ENCODE data around the gene AGPS. TPM values are rescaled to one million over a fixed set of nuclear protein-coding genes. Genes with fewer than 3 reads are reported as not detected.
A peak's percentile ranks its signal among the peaks of the same experiment; 100 is the strongest.

The AGPS gene
- total and polyA plus RNA-seq, 4 experiments from 2014 or later, result 13.8 to 29.7 (median 22.9) TPM

DNA sequence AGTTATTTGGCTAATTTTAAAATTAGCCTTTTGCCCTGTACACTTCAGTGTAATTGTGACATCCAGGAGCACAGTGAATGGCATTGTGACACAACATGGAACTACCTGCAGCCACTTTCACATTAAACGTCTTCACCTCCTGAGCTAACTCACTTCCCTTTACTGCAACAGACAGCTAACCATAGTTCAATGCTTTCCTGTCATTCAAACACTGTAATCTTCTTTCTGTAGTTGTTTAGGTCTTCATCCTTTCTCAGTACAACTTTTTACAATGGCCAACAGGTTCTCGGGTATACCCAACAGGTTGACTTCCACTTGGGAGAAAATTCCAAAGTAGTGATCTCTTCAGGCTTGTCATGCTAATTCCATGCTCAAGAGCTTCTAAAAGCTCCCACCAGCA lies 8.6 kb upstream of the AGPS start:
- Mint-ChIP-seq H3K36me3 (peaks cover 8 to 18% of the 10 kb centered on the region in 2 donors), H3K9me3 (no peaks in the 10 kb centered on the region), H3K4me3 (no peak overlapping the region), H3K27ac (no peak overlapping the region), H3K27me3 (no peaks in the 10 kb centered on the region), H3K4me1 (no peaks in the 10 kb centered on the region)
- no peak overlapping the region for H3K4me3 ChIP-seq (ENCODE audit: low read length in 2 of 2)
- ChIA-PET CTCF (ENCODE audit: partially characterized antibody) (interaction anchor here (1.3 to 1.7 kb wide), 2 partner anchors 9 to 10 kb away, joined by 4 to 5 read pairs; partner anchors contain the start of gene AGPS), POLR2A (ENCODE audit: partially characterized antibody) (no interaction called here)
- no peak for DNase-seq
- no peak overlapping the region for H3K27ac ChIP-seq (ENCODE audit: low read depth, low read length)
- H3K36me3 ChIP-seq (ENCODE audit: insufficient read depth, low read length), result no peaks in the 10 kb centered on the region
- no peaks in the 10 kb centered on the region for H3K9me3 ChIP-seq (ENCODE audit: control insufficient read depth in 1 of 2, low read length in 2 of 2)
- no peaks in the 10 kb centered on the region for H3K27me3 ChIP-seq (ENCODE audit: insufficient read depth, low read length)
- H3K4me1 ChIP-seq (ENCODE audit: insufficient read depth, low read length), result no peaks in the 10 kb centered on the region
- intact Hi-C loops (cut with micrococcal nuclease), result loop anchor here (2.0 kb wide), 1 partner anchor 39 kb away; no protein-coding TSS in a partner anchor

DNA sequence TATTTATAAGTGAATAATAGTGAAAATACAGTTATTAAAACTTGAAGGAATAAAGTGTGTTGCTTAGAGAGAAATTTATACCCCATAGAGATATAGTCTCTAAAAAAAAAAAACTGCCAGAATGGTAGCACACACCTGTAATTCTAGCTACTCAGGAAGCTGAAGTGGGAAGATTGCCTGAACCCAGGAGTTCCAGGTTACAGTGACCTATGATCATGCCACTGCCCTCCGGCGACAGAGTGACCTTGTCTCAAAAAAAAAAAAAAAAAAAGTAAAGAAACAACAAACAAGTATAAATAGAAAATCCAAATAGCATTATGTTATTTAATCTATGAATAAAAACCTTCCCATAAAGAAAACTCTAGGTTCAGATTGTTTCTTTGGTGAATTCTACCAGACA lies 7.4 kb upstream of the AGPS start:
- Histone ChIP-seq H3K4me1 (ENCODE audit: insufficient read depth, low read length) (no peaks in the 10 kb centered on the region), H3K36me3 (ENCODE audit: insufficient read depth, low read length) (no peaks in the 10 kb centered on the region), H3K27me3 (ENCODE audit: insufficient read depth, low read length) (no peaks in the 10 kb centered on the region), H3K9me3 (ENCODE audit: control insufficient read depth in 1 of 2, low read length in 2 of 2) (no peaks in the 10 kb centered on the region), H3K4me3 (ENCODE audit: low read length in 2 of 2) (no peak overlapping the region), H3K27ac (ENCODE audit: low read depth, low read length) (no peak overlapping the region)
- Mint-ChIP-seq H3K9me3 (no peaks in the 10 kb centered on the region), H3K27ac (no peak overlapping the region), H3K4me3 (no peak overlapping the region), H3K4me1 (peaks cover 0 to 5% (median 1%) of the 10 kb centered on the region in 4 donors), H3K27me3 (no peaks in the 10 kb centered on the region), H3K36me3 (peaks cover 7 to 23% of the 10 kb centered on the region in 2 donors)
- DNase-seq, result no peak
- ChIA-PET CTCF (ENCODE audit: partially characterized antibody) (interaction anchor here (1.7 kb wide), 1 partner anchor 9 kb away, joined by 5 read pairs; no protein-coding TSS in a partner anchor), POLR2A (ENCODE audit: partially characterized antibody) (no interaction called here)
- intact Hi-C loops (cut with micrococcal nuclease), result no loop called here

DNA sequence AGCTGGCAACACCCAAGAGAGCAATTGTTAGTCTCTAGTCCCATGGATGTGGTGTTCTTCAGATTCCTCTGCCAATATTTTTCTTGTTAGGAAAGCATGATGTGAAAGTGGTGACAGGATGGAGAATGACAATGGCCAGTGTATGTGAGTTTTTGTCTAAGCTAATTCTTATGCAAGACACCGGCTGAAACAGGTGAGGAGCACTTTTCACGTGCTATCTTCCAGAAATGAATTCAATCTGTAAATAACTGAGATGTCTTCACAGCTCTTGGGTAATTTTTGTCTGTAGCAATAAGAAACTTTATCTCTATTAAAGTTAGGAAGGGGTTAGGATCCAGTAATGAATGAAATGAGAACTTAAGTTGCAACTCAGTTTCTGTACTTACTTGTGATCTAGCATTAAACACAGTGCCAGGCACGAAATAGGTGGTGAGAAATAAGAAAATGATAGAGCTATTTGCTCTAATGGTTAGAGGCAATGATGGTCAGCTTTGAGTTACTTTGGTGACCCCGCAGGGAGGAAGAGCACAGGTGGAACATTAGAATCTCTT lies 676 bp upstream of the AGPS start:
- H3K4me1 ChIP-seq (ENCODE audit: insufficient read depth, low read length), result peaks cover 41% of the 10 kb centered on the region
- ChIA-PET CTCF (ENCODE audit: partially characterized antibody) (interaction anchor here (0.9 to 3.9 kb wide), 9 partner anchors 8 to 244 kb away, joined by 3 to 23 read pairs (median 7); partner anchors contain the start of gene NFE2L2), POLR2A (ENCODE audit: partially characterized antibody) (interaction anchor here (0.7 to 6.3 kb wide), 13 partner anchors 10 to 1059 kb away, joined by 3 to 55 read pairs (median 4); partner anchors contain the start of genes HNRNPA3, NFE2L2, PJVK and PRKRA)
- H3K36me3 ChIP-seq (ENCODE audit: insufficient read depth, low read length), result no peaks in the 10 kb centered on the region
- no peak for DNase-seq
- no peaks in the 10 kb centered on the region for H3K27me3 ChIP-seq (ENCODE audit: insufficient read depth, low read length)
- H3K4me3 Mint-ChIP-seq, result peak overlapping the region; percentile 92 to 98 (median 94)
- H3K4me1 Mint-ChIP-seq, result peaks cover 40 to 56% (median 47%) of the 10 kb centered on the region in 4 donors
- intact Hi-C loops (cut with micrococcal nuclease), result loop anchor here (1.0 to 5.0 kb wide), 2 partner anchors 130 to 161 kb away; partner anchors contain the start of gene NFE2L2
- H3K27ac ChIP-seq (ENCODE audit: low read depth, low read length), result peak overlapping the region; percentile 56
- peaks cover 6 to 13% of the 10 kb centered on the region in 2 donors for H3K36me3 Mint-ChIP-seq
- H3K9me3 Mint-ChIP-seq, result no peaks in the 10 kb centered on the region
- H3K27ac Mint-ChIP-seq, result peak overlapping the region; percentile 79 to 94 (median 91)
- no peaks in the 10 kb centered on the region for H3K9me3 ChIP-seq (ENCODE audit: control insufficient read depth in 1 of 2, low read length in 2 of 2)
- peak overlapping the region; percentile 78 for H3K4me3 ChIP-seq (ENCODE audit: low read length in 2 of 2)
- no peaks in the 10 kb centered on the region for H3K27me3 Mint-ChIP-seq

DNA sequence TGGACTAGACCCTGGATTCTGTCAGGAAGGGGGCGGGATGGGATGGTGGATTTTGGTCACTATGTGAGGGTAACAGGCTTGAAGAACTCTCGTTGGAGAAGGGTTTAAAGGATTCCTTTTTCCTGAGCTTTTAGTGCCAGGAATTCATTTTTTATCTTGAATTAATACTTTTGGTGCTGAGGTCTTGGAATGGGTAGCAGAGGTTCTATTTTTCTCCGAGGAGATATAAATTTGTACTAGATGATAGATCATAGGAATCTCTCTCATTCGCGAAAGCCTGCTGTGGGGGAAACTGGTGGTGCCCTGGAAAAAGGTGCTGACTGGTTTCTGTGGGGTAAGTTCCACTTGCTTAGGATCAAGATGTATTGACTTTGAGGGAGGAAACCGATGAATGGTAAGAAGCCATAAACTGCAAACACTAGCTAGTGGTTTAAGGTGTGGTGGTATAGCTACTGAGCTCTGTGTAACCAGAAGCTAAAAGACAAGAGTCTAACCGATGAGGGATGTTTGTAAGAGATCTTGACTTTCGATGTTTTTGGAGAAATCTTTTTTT lies 706 bp downstream of the AGPS start:
- H3K27ac Mint-ChIP-seq, result peak overlapping the region; percentile 79 to 93 (median 92)
- peak overlapping the region; percentile 56 for H3K27ac ChIP-seq (ENCODE audit: low read depth, low read length)
- DNase-seq, result peak in 4 of 5 donors; percentile 6 to 28 (median 16)
- H3K36me3 ChIP-seq (ENCODE audit: insufficient read depth, low read length), result no peaks in the 10 kb centered on the region
- H3K9me3 Mint-ChIP-seq, result no peaks in the 10 kb centered on the region
- no peaks in the 10 kb centered on the region for H3K27me3 Mint-ChIP-seq
- H3K36me3 Mint-ChIP-seq, result peaks cover 7 to 17% of the 10 kb centered on the region in 2 donors
- ChIA-PET POLR2A (ENCODE audit: partially characterized antibody) (interaction anchor here (0.6 to 6.3 kb wide), 9 partner anchors 54 to 1392 kb away, joined by 3 to 55 read pairs (median 4); partner anchors contain the start of genes HNRNPA3 and NFE2L2), CTCF (ENCODE audit: partially characterized antibody) (interaction anchor here (1.2 to 3.9 kb wide), 11 partner anchors 9 to 244 kb away, joined by 3 to 23 read pairs (median 5); partner anchors contain the start of gene NFE2L2)
- H3K4me1 Mint-ChIP-seq, result peaks cover 52 to 70% (median 59%) of the 10 kb centered on the region in 4 donors
- no peaks in the 10 kb centered on the region for H3K27me3 ChIP-seq (ENCODE audit: insufficient read depth, low read length)
- peak overlapping the region; percentile 27 to 78 for H3K4me3 ChIP-seq (ENCODE audit: low read length in 2 of 2)
- H3K4me3 Mint-ChIP-seq, result peak overlapping the region; percentile 92 to 98 (median 94)
- H3K9me3 ChIP-seq (ENCODE audit: control insufficient read depth in 1 of 2, low read length in 2 of 2), result no peaks in the 10 kb centered on the region
- H3K4me1 ChIP-seq (ENCODE audit: insufficient read depth, low read length), result peaks cover 53% of the 10 kb centered on the region
- intact Hi-C loops (cut with micrococcal nuclease), result loop anchor here (5.0 kb wide), 1 partner anchor 131 kb away; the partner anchor contains the start of gene NFE2L2

DNA sequence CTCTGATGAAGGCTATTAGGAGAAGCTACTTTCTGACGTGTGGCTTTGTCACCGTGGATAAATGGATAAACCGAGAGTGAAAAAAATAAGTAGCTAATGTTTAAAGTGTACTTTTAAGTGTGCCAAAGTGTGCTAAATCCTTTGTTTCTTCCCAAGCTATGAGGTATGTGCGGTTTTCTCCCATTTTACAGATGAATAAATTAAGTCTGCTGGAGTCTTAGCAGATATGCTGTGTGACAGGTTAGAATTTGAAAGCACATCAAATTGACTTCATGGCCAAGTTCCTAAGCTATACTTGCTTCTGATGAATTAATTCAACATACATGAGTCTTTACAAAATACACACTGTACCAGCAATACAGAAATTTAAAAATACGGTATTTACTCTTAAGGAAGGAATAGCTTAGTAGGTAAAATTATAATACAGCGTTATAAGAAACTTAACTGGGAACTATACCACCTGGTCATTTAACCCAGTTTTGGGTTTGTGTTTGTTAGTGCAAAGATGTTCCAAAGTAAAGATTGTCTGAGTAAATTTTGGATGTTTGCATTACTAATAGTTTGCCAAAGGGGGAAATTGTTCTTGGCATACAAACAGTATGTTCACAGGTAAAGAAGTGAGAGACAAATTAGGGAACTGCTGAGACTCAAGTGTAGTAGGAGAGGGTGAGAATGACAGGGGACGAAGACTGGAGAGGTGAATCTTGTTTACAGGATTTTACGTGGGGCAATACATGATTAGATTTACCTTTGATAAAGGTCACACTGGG lies 1.4 kb downstream of the AGPS start:
- intact Hi-C loops (cut with micrococcal nuclease), result loop anchor here (5.0 kb wide), 1 partner anchor 132 kb away; the partner anchor contains the start of gene NFE2L2
- peaks cover 7 to 17% of the 10 kb centered on the region in 2 donors for H3K36me3 Mint-ChIP-seq
- H3K27me3 Mint-ChIP-seq, result no peaks in the 10 kb centered on the region
- H3K27ac ChIP-seq (ENCODE audit: low read depth, low read length), result no peak overlapping the region
- no peaks in the 10 kb centered on the region for H3K9me3 Mint-ChIP-seq
- H3K36me3 ChIP-seq (ENCODE audit: insufficient read depth, low read length), result no peaks in the 10 kb centered on the region
- H3K4me3 Mint-ChIP-seq, result peak overlapping the region; percentile 92 to 98 (median 94)
- H3K9me3 ChIP-seq (ENCODE audit: control insufficient read depth in 1 of 2, low read length in 2 of 2), result no peaks in the 10 kb centered on the region
- CTCF ChIA-PET (ENCODE audit: partially characterized antibody), result interaction anchor here (1.2 to 3.9 kb wide), 9 partner anchors 9 to 245 kb away, joined by 3 to 23 read pairs (median 5); partner anchors contain the start of gene NFE2L2
- H3K4me3 ChIP-seq (ENCODE audit: low read length in 2 of 2), result no peak overlapping the region
- POLR2A ChIA-PET (ENCODE audit: partially characterized antibody), result interaction anchor here (0.7 to 6.3 kb wide), 6 partner anchors 84 to 1021 kb away, joined by 3 to 55 read pairs (median 4); partner anchors contain the start of gene NFE2L2
- peaks cover 58 to 77% (median 65%) of the 10 kb centered on the region in 4 donors for H3K4me1 Mint-ChIP-seq
- DNase-seq, result no peak
- no peaks in the 10 kb centered on the region for H3K27me3 ChIP-seq (ENCODE audit: insufficient read depth, low read length)
- peaks cover 54% of the 10 kb centered on the region for H3K4me1 ChIP-seq (ENCODE audit: insufficient read depth, low read length)
- H3K27ac Mint-ChIP-seq, result peak overlapping the region in 6 of 7 donors; percentile 36 to 93 (median 85)

DNA sequence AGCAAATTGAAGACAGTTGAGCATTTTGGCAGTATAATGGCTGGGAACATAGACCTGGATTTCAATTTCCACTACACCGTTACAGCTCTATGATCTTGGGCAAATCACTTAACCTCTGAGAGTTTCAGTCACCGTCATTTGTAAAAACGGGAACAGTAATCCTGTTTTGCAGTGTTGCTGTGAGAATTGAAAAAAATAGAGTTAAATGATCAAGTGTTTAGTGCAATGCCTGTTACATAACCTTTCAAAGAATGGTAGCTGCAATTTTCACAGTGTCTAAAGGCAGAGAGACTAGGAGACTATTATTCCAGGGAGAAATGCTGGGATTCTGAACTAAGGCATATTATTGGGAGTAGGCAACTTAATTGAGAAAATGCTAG lies 2.0 kb downstream of the AGPS start:
- peaks cover 59% of the 10 kb centered on the region for H3K4me1 ChIP-seq (ENCODE audit: insufficient read depth, low read length)
- peaks cover 62 to 83% (median 70%) of the 10 kb centered on the region in 4 donors for H3K4me1 Mint-ChIP-seq
- H3K4me3 ChIP-seq (ENCODE audit: low read length in 2 of 2), result no peak overlapping the region
- CTCF ChIA-PET (ENCODE audit: partially characterized antibody), result interaction anchor here (1.2 to 3.9 kb wide), 7 partner anchors 10 to 246 kb away, joined by 3 to 23 read pairs (median 5); partner anchors contain the start of gene NFE2L2
- intact Hi-C loops (cut with micrococcal nuclease), result loop anchor here (5.0 kb wide), 1 partner anchor 132 kb away; the partner anchor contains the start of gene NFE2L2
- POLR2A ChIA-PET (ENCODE audit: partially characterized antibody), result interaction anchor here (0.9 to 6.3 kb wide), 4 partner anchors 130 to 230 kb away, joined by 3 to 55 read pairs (median 4); partner anchors contain the start of gene NFE2L2
- H3K9me3 ChIP-seq (ENCODE audit: control insufficient read depth in 1 of 2, low read length in 2 of 2), result no peaks in the 10 kb centered on the region
- no peaks in the 10 kb centered on the region for H3K27me3 ChIP-seq (ENCODE audit: insufficient read depth, low read length)
- DNase-seq, result no peak
- H3K27me3 Mint-ChIP-seq, result no peaks in the 10 kb centered on the region
- peak overlapping the region in 3 of 7 donors; percentile 17 to 79 (median 48) for H3K27ac Mint-ChIP-seq
- H3K36me3 Mint-ChIP-seq, result peaks cover 7 to 16% of the 10 kb centered on the region in 2 donors
- peak overlapping the region in 7 of 8 donors; percentile 33 to 98 (median 65) for H3K4me3 Mint-ChIP-seq
- H3K27ac ChIP-seq (ENCODE audit: low read depth, low read length), result no peak overlapping the region
- no peaks in the 10 kb centered on the region for H3K9me3 Mint-ChIP-seq
- H3K36me3 ChIP-seq (ENCODE audit: insufficient read depth, low read length), result no peaks in the 10 kb centered on the region

All from CD4-positive, alpha-beta memory T cell (primary cell).